Measurements from ENCODE around the gene C20orf204. TPM values are rescaled to one million over a fixed set of nuclear protein-coding genes. Genes with fewer than 3 reads are reported as not detected.

Gene C20orf204
- total and polyA plus RNA-seq, 8 donors: 0.31 to 3.7 (median 0.79) TPM

GRCh38 chr20:64042054-64042781 is 6.2 kb downstream of the C20orf204 start:
- 5 to 9% methylated on average over 49 to 55 of the region's 55 CpGs for WGBS, 2 donors
- H3K36me3 ChIP-seq: no peaks in the 10 kb centered on the region
- H3K4me3 ChIP-seq: peak overlapping the region; percentile 14 to 49 (median 41)
- peaks cover 0 to 5% (median 0%) of the 10 kb centered on the region in 3 donors for H3K4me1 ChIP-seq
- no peak for ATAC-seq
- TF ChIP-seq, protein P1, sequence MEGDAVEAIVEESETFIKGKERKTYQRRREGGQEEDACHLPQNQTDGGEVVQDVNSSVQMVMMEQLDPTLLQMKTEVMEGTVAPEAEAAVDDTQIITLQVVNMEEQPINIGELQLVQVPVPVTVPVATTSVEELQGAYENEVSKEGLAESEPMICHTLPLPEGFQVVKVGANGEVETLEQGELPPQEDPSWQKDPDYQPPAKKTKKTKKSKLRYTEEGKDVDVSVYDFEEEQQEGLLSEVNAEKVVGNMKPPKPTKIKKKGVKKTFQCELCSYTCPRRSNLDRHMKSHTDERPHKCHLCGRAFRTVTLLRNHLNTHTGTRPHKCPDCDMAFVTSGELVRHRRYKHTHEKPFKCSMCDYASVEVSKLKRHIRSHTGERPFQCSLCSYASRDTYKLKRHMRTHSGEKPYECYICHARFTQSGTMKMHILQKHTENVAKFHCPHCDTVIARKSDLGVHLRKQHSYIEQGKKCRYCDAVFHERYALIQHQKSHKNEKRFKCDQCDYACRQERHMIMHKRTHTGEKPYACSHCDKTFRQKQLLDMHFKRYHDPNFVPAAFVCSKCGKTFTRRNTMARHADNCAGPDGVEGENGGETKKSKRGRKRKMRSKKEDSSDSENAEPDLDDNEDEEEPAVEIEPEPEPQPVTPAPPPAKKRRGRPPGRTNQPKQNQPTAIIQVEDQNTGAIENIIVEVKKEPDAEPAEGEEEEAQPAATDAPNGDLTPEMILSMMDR (IDR thresholded peaks at IDR 0.05): no peak
- H3K27ac ChIP-seq: no peak overlapping the region
- peak in 2 of 6 donors; percentile 30 to 51 for DNase-seq
- H3K9me3 ChIP-seq: no peaks in the 10 kb centered on the region
- H3K27me3 ChIP-seq: peaks cover 0 to under 1% (median 0%) of the 10 kb centered on the region in 4 donors
- FAIRE-seq: no peak
- intact Hi-C loops (cut with DNase I): no loop called here

GRCh38 chr20:64043768-64044167 is 7.8 kb downstream of the C20orf204 start:
- H3K4me1 ChIP-seq: peaks cover 0 to 5% (median 0%) of the 10 kb centered on the region in 3 donors
- TF ChIP-seq, protein P1 (IDR thresholded peaks at IDR 0.05): no peak
- H3K27me3 ChIP-seq: peaks cover 0 to 7% (median 3%) of the 10 kb centered on the region in 4 donors
- H3K36me3 ChIP-seq: no peaks in the 10 kb centered on the region
- no peak for FAIRE-seq
- no peaks in the 10 kb centered on the region for H3K9me3 ChIP-seq
- H3K27ac ChIP-seq: no peak overlapping the region
- ATAC-seq: no peak
- no peak overlapping the region for H3K4me3 ChIP-seq
- 84 to 88% methylated on average over 9 of the region's 9 CpGs for WGBS, 2 donors
- intact Hi-C loops (cut with DNase I): no loop called here
- DNase-seq: no peak

DNA sequence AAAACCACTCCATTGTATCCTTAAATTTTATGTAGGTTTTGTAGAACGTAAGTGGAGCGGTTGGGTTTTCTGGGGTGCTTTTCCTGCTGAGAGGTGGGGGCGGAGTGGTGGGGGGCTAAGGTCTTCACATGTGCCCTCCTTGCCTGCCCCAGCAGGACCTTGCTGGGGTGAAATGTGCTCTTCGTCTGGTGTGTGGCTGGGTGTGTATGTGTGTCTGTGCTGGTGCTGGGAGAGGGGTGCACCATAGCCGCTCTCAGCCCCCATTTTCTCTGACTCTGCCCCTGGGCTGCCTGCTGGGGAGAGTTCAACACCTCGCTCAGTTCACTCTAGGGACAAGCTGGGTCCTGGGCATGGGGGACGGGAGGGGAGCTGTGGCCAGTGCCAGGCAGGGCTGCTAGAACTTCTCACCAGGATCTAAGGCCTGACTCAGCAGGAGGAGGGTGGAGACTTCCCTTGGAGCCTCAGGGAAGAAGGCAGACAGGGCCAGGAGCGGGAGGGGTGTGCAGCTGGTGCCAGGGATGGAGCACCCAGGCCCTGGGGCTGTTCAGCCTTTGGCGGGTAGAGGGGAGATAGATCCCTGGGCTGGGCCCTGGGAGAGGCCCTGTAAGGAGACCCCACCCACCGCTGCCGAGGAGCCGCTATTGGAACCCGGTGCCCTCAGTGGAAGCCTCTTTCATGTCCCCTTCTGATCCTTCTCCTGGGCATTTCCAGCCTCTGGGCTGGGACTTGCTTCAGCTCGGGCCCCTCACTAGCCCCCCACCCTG is 8.7 kb downstream of the C20orf204 start:
- ATAC-seq: peak in 1 of 4 donors; percentile 9
- Histone ChIP-seq H3K9me3 (no peaks in the 10 kb centered on the region), H3K4me1 (peaks cover 0 to under 1% (median 0%) of the 10 kb centered on the region in 3 donors), H3K36me3 (no peaks in the 10 kb centered on the region), H3K4me3 (no peak overlapping the region), H3K27me3 (peaks cover 0 to 7% (median 3%) of the 10 kb centered on the region in 4 donors), H3K27ac (no peak overlapping the region)
- no peak for DNase-seq
- 65 to 70% methylated on average over 14 of the region's 14 CpGs for WGBS, 2 donors
- FAIRE-seq: no peak
- intact Hi-C loops (cut with DNase I): no loop called here
- TF ChIP-seq, protein P1 (IDR thresholded peaks at IDR 0.05): no peak

GRCh38 chr20:64045346-64046011 is 9.5 kb downstream of the C20orf204 start:
- Histone ChIP-seq H3K9me3 (no peaks in the 10 kb centered on the region), H3K36me3 (no peaks in the 10 kb centered on the region), H3K4me3 (no peak overlapping the region), H3K4me1 (no peaks in the 10 kb centered on the region), H3K27me3 (peaks cover 0 to 7% (median 3%) of the 10 kb centered on the region in 4 donors), H3K27ac (no peak overlapping the region)
- WGBS, 2 donors: 41 to 64% methylated on average over 9 to 11 of the region's 11 CpGs
- DNase-seq: no peak
- ATAC-seq: no peak
- no peak for FAIRE-seq
- TF ChIP-seq, protein P1 (IDR thresholded peaks at IDR 0.05): no peak
- intact Hi-C loops (cut with DNase I): no loop called here

Data from pancreas (tissue), 10 donors.